Daoy (cell line): ENCODE data around the gene LDB3. TPM values are rescaled to one million over a fixed set of nuclear protein-coding genes. Genes with fewer than 3 reads are reported as not detected.
A peak's percentile ranks its signal among the peaks of the same experiment; 100 is the strongest.
"Not testable (repeated sequence)": the region's sequence is repeated elsewhere in the genome, so short reads cannot be mapped to it uniquely, and the experiment has no call there.

Experiments
- DNase-seq: peaks from one replicate; pipeline ENCODE4 v3.0.0-alpha.2; 2015; ENCODE audit warnings: low read depth
- total RNA-seq: library from RNA; depleted of rRNA; stranded (reverse); fragments of >200 nt; shearing (Covaris generic); gene quantifications from 2 replicates; pipeline ENCODE4 v1.2.3, GENCODE V29; 2014

The LDB3 gene
- total RNA-seq, 1 experiment from 2014 or later: not detected

DNA sequence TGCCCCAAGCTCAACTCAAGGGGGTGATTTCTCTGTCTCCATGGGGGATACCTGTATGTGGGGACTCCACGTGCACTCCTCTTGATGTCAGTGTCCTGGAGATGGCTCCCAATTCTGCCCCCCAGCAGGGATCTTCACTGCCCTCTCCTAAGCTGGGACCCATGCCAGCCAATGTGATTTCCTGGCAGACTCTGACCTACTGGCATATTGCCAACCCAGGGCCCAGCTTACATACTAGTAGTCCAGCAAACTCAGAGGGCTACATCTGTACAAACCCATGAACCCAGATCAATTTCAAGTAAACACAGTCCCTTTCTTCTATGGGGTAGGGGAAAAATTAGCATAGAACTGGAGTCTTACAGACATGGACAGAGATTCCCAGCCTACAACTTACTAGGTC, 61.9 kb downstream of the LDB3 start:
- DNase-seq: peak; percentile 13

DNA sequence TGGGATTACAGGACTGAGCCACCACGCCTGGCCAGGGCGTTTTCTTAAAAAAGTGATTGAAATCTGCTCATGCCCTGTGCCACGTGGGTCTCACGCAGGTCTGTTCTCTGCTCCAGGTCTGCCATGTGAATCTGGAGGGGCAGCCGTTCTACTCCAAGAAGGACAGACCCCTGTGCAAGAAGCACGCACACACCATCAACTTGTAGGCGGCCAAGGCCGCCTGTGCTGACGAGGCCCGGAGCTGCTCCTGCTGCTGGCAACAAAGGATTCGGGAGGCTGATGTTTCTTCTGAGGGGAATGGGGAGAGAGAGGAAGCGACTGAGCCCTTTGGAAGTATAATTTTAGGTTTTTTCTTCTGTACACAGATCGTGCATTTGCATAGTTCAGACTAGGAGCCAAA, 64.5 kb downstream of the LDB3 start:
- DNase-seq: no peak

DNA sequence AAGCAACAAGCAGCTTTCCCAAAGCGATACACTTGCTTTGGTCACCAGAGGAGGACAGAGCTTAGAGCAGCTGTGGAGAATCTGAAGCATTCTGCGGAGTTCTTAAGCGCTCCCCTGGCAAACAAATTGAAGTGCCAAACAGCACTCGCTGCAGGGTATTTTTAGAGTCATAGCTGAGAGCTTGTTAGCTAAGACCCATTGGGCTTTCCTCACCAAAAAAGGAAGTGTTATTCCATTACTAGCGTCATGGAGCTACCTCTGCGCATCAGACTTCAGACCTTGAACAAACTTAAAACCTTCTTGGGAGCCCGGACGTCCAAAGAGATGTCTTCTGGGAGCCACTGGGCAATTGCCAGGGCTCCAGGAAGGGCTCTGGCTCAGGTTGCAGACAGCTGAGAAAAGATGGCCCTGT, 65.0 kb downstream of the LDB3 start:
- no peak for DNase-seq

DNA sequence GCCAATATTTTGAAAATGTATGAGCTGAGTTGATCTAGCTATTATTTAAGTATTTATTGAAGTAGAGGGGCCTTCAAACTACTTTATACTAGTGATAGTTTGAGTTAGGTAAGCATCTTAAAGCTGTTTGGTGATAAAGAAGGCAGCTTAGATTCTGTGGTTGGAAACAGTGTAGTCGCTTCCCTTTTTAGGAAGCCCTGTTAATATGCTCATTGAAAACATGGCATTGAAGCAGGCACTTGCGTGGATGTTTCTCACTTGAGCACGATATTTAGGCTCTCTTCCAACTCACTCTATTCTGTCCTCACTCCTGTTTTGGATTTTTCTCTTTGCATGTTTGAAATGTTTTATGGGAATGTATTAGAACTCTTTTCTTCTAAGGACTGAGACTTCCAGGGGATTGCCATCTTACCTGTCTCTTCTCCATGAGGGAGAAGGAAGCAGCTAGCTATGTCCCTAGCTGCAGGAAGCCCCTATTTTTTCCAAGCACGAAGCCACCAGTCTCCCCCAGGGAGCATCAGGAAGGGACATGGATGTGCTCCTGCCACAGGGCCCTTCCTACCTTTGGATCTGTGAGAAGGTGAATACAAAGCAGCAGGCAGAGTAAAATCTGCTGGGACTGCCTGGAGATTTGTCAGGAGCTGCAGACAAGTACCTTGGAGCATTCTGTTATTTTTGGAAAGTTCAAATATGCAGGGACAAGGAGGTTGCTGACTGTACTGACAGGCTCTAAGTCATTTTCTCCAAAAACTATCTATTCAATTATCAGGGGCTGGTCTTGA, 66.1 kb downstream of the LDB3 start:
- DNase-seq: no peak

DNA sequence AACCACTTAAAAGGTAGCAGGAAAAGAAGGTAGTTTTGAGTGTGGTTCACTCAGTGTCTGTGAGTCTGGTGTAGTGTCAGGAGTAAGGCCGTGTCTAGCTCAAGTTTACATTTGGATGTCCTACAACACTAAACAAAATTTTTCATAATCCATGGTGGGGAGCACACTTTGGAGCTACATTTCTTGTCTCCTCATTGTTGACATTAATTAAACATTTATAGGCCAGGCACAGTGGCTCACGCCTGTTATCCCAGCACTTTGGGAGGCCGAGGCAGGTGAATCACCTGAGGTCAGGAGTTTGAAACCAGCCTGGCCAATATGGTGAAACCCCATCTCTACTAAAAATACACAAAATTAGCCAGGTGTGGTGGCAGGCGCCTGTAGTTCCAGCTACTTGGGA, 67.0 kb downstream of the LDB3 start:
- not testable (repeated sequence) for DNase-seq

DNA sequence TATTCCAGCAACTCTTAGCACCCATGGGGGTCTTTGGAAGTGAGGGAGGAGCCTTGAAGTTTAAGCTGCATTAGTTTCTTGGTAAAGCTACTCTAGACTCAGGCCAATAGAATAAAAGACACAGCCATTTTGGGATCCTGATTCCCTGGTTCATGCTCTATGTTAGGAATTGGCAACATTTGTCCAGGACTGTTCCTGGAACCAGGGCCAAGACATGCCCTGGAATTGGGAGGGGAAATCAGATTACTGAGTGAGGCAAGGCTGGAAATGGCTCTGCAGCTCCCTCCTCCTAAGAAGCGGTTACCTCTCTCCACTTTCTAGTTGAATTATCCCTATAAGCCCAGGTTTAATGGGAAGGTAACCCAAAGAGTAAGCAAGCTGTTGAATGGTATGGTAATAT, 73.9 kb downstream of the LDB3 start:
- no peak for DNase-seq

DNA sequence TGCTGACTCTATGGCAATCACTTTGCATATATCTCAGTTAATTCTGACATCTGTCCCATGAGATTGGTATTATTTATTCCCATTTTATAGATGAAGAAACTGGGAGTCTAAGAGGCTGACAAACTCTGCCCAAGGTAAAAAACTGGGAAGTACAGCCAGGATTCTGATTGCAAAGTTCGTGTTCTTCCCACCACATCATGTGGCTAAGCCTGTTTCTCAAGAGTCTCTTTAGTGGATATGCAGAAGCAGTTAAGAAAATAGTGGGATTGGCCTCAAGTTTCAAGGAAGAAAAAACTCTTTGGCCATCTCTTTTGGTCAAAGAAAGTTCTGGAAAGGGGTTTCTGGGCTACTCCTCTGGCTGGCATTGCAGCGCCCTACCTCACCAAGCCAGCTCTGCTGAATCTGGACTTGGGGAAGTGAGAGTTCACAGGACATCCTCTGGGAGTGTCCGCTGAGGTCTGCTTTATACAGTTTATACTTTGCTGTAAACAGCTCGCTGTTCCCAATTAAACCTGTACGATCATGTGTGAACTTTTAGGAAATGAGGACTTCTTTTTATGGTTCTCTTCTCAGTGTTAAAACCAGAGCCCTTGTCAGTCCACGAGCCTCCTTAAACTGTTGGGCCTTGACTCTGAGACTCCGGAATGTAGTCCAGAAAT, 75.9 kb downstream of the LDB3 start:
- no peak for DNase-seq

DNA sequence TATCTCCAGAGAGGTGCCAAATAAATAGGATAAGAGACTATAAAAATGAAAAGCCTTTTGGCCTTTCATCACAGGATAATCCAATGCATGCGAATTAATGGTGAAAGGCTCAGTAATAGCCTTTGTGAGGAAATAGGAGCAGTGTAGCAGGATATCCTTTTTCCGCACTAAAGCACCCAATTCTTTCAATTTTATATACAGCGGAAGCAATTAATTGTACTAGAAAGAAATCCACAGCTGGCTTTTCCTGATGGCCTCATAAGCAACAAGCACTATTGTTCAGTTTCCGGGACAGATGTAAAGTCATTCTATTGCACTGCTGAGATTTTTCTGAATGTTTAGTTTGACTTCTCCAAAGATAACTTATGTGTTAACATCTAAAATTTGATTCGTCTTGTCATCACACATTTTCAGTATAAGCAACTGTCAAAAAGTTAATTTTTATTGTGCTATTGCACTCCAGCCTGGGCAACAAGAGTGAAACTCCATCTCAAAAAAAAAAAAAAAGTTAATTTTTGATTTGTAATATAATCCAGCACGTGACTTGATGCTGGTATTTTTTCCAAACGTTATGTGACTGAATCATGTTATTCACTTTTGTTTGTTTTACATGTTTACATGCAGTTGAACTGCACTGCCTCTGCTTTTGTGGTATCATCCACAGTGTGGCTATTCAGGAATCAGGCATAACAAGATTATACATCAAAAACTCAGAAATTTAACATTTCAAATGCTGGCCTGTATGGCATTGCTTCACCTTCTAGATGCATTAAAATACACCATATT, 79.7 kb downstream of the LDB3 start:
- no peak for DNase-seq

DNA sequence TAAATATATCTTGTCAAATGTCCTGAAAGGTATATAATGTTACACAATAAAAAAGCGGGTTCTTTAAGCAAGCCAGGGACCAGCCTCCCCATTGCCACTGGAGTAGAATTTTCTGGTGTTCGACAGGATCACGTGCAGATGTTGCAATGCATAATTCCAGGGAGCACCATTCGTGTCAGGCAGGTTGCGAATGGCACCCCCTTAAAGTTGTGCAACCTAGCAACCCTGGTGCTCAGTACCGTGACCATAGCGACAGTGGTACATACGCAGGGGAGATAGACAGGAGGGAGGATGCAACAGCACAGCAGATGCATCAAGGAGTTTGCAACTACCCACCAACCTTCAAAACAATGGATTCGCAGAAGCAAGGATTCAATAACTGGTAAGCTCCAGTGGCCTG, 81.5 kb downstream of the LDB3 start:
- DNase-seq: no peak

DNA sequence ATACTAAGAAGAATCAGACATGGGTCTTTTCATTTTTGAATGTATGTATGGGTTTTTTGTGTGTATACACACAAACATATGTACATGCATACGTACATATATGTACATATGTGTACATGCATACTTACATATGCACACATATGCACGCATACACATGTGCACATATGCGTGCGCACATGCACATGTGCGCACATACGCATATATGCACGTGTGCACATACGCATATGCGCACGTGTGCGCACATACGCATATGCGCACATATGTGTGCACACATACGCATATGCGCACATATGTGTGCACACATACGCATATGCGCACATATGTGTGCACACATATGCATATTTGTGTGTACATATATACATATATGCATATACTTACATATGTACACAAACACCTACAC, 83.2 kb downstream of the LDB3 start:
- no peak for DNase-seq

DNA sequence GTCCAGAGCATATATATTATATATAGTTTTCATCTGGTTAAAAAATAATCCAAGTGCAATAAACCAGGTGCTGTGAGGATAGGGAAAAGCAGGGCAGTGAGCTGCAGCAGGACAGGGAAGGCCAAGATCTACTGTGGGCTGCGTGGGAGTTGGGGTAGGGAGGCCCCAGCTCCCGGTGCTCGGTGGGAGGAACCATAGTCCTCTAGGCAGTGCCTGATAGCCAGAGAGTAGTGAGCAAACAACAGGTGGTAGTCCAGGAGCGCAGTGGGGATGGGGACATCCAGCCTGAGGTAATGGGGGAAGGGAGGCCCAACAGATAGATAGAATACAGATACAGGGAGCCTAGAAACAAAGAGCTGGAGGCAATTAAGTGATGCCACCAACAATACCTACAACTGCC, 84.0 kb downstream of the LDB3 start:
- no peak for DNase-seq

DNA sequence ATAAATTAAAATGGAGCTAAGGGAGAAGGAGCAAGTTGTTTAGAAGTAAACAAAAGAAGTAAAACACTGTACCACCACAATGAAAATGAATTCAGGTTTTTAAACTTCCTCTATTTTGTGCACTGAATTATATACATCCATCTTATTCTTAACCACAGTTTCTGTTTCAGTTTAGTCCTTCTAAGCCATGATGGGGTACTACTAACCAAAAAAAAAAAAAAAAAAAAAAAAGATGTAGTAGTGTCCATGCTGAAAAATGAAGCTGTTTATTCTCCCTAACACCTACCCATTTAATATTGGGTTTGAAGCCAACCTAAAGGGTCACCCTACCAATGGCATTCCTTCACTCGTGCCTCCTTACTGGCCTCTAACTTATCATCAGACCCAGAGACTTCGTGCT, 84.7 kb downstream of the LDB3 start:
- no peak for DNase-seq

DNA sequence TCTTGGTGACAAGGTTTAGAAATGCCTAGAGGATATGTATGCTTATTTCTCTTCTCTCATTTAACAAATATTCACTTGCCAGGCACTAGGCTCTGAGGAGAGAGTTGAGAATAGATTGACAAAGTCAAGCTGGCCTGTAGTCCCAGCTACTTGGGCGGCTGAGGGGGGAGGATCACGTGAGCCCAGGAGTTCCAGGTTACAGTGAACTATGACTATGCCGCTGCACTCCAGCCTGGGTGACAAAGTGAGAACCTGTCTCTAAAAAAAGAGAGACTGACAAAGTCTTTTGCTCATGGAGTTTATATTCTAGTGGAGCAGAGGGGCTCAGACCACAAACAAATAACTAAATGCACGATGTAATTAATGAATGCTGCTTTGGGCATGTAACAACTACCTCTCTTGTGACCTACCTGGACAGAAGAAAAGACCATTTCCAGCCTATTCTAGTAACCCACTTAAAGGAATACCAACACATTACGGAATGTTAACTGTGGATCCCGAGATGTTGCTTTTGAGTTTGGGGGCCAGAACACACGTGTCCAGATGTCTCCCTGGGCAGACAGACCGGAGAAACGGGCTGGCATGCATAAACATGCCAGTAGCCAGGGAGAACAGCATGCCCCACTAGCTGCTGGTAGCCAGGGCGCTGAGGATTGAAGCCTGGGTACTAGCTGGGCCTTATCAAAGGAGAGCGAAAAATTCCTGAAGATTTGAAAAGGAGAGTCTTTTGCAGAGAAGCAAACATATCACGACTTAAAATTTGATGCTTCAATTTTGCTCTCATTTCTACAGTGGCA, 85.5 kb downstream of the LDB3 start:
- no peak for DNase-seq

DNA sequence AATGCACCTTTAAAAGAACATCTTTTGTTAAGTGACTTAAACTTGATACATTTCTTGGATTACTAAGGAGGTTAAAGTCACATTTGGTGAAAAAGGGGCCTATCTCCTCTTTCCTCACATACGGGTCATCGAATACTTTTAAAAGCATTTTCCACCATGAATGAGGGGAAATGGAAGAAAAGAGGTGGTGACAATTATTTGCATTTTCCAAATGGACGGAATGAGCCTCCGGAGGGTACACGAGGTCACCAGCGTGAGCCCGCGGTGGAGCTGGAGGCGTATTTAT, 87.1 kb downstream of the LDB3 start:
- DNase-seq: no peak

DNA sequence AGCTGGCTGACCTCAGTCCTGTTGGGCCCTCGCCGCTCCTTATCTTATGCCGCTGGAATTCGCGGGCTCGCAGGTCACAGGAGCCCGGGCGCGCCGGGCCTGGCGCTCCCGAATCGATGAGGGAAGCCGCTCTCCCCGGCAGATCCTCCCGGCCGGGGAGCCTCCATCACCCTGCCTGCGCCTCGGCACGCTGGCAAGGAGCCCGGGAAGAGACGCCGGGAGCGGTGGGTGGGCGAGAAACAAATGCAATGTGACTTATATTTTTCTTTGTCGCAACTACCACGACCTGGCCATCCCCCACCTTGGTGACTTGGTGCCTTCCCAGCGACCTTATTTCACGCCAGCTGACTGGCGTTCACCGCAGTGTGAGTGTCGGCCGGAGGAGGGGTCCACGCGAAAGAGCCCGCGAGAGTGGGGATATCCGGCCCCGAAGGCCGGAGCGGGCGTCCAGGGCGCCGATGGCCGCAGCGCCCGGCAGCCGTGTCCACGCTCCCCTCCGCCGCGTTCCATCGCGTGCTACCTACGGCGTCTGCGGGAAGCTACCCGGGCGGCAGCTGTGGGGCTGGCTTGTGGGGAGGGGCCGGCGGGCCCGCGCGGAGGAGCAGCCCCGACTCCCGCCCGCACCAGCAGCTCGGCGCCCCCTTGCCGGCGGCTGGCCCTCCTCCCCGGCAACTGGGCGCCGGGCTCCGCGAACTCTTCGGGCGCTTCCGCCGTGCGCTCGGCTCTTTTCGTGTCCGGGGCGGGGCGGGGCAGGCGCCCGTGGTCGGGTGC, 87.6 kb downstream of the LDB3 start:
- DNase-seq: peak; percentile 91

DNA sequence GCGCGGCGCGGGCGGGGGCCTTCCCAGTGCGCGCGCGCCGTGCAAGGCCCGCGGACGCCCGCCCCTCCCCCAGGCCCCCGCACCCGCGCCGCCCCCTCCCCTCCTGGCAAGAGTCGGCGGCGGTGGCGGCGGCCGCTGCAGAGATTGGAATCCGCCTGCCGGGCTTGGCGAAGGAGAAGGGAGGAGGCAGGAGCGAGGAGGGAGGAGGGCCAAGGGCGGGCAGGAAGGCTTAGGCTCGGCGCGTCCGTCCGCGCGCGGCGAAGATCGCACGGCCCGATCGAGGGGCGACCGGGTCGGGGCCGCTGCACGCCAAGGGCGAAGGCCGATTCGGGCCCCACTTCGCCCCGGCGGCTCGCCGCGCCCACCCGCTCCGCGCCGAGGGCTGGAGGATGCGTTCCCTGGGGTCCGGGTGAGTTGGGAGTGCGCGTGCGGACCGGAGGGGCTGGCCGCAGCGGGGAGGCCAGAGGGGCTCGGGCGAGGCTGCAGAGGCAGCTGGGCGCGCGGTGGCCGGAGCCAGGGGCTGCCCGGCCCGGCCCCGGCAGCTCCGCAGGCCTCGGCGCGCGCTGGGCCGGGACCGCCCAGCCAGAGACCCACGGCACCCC, 88.3 kb downstream of the LDB3 start, which contains the start of gene BMPR1A:
BMPR1A (plus strand) TSS at position 109 of the 602 bp plus-strand sequence. CDS start 119,400 bp downstream, outside the sequence.
- DNase-seq: no peak

DNA sequence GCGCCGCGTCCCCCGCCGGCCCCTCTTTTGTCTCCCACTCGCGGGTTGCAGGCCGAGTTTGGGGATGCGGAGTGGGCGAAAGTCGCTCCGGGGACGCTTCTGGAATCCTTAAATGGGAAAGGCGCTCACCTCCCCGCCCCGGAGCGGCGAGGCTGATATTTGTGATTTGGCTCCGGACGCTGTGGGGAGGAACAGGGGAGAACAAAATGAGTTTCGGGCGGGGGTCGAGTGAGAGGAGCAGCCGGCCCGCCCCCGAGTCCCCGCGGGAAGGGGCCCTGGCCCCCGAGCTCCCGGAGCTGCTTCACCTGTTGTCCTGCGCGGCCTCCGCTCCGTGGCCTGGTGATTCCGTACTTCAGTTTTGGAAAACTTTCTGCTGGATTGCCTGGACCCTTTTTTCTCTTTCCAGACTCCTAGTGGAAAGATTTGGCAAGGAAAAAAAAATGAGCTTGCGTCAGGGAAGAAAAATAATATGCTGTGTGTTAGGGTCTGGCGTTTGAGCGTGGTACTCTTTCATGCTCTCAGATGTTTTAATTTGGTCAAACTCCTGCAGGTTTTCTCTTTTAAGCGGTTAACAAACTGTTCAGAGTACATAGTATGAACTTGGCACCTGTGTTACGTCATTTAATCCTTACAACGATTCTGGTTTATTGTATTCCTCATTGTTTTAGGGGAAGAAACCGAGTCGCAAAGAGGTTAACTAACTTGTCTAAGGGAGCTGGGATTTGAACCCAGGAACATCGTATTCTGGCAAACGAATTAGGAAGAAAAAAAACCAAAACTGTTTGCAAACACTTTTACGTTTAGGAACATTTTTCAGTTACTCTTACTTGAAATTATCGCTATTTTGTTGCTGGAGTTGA, 89.0 kb downstream of the LDB3 start:
- DNase-seq: peak; percentile 33

DNA sequence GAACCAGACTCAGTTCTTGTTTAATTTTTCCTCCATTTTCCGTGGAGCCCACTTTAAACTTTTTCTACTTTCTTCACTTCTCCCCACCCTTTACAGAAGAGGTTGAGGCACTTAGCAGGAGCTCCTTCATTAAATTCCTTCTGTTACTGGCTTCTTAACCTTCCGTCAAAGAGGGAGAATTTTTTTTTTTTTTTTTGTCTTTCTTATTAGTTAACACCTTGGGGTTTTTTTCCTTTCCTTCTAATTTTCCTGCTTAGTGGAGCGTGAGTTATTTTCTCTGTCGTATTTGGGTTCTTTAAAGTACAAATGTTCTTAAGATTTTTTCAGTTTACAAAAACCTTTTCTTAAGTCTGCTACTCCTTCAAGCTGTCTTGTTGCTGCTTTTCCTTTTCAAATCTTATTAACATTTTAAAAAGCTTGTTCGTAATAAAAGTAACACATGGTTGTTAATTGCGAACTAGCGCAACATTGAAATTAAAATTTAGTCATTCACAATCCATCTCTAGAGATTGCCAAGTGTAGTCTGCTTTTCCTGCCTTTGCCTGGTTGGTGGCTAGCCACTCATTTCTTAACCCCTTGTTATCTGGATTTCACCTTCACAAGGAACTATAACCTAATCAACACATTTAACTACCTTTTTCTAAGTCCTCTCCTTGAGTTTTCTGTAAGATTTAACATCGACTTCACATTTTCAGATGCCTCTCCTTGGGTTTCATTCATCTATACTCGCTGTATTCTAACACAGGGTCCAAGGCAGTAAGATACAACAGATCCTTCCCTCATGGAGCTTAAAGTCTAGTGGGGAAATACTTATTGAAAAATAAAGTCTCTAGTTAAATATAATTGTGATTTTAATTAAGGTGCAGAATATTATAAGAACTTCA, 90.1 kb downstream of the LDB3 start:
- DNase-seq: no peak
